NCI-H748 treated with DMSO at 0.1 percent for 48 hours (cell line): ENCODE data around the gene NKX6-1.

Source experiments
- DNase-seq: peaks from one replicate; lab custom pipeline; 2025; lab: John Stamatoyannopoulos, UW

The NKX6-1 gene

GRCh38 chr4:84498203-84498934 lies 723 bp downstream of the NKX6-1 start:
- no peak for DNase-seq

- no peak for DNase-seq
Observed at GRCh38 chr4:84497504-84498202, 1.4 kb downstream of the NKX6-1 start.

- no peak for DNase-seq
Observed at GRCh38 chr4:84496706-84497503, 2.2 kb downstream of the NKX6-1 start.

- no peak for DNase-seq
Observed at GRCh38 chr4:84496331-84496705, 2.8 kb downstream of the NKX6-1 start.

GRCh38 chr4:84495794-84496261 lies 3.3 kb downstream of the NKX6-1 start:
- DNase-seq: no peak

- DNase-seq: no peak
Observed at GRCh38 chr4:84495118-84495793, 3.8 kb downstream of the NKX6-1 start.

- no peak for DNase-seq
Observed at GRCh38 chr4:84494531-84494930, 4.6 kb downstream of the NKX6-1 start.

- no peak for DNase-seq
Observed at GRCh38 chr4:84494076-84494475, 5.0 kb downstream of the NKX6-1 start.

- DNase-seq: no peak
Observed at GRCh38 chr4:84493092-84493850, 5.8 kb downstream of the NKX6-1 start.

- DNase-seq: no peak
Observed at GRCh38 chr4:84492737-84493091, 6.4 kb downstream of the NKX6-1 start.

GRCh38 chr4:84492290-84492689 lies 6.8 kb downstream of the NKX6-1 start:
- DNase-seq: no peak

- no peak for DNase-seq
Observed at GRCh38 chr4:84491481-84491880, 7.6 kb downstream of the NKX6-1 start.

- DNase-seq: no peak
Observed at GRCh38 chr4:84490663-84491062, 8.4 kb downstream of the NKX6-1 start.

- no peak for DNase-seq
Observed at GRCh38 chr4:84484236-84484635, 14.9 kb downstream of the NKX6-1 start.

- DNase-seq: no peak
Observed at GRCh38 chr4:84483688-84484087, 15.4 kb downstream of the NKX6-1 start.

- no peak for DNase-seq
Observed at GRCh38 chr4:84482564-84483563, 16.2 kb downstream of the NKX6-1 start.

GRCh38 chr4:84481860-84482245 lies 17.2 kb downstream of the NKX6-1 start:
- DNase-seq: no peak

- no peak for DNase-seq
Observed at GRCh38 chr4:84481077-84481859, 17.8 kb downstream of the NKX6-1 start.

GRCh38 chr4:84480082-84480481 lies 19.0 kb downstream of the NKX6-1 start:
- no peak for DNase-seq
